ENCODE measurements around the gene IGSF8. TPM values are rescaled to one million over a fixed set of nuclear protein-coding genes. Genes with fewer than 3 reads are reported as not detected.
A peak's percentile ranks its signal among the peaks of the same experiment; 100 is the strongest.

Gene IGSF8
- polyA plus RNA-seq, 1 of the 3 experiments (the other 2 are of a cell fraction), result 67.9 TPM

DNA sequence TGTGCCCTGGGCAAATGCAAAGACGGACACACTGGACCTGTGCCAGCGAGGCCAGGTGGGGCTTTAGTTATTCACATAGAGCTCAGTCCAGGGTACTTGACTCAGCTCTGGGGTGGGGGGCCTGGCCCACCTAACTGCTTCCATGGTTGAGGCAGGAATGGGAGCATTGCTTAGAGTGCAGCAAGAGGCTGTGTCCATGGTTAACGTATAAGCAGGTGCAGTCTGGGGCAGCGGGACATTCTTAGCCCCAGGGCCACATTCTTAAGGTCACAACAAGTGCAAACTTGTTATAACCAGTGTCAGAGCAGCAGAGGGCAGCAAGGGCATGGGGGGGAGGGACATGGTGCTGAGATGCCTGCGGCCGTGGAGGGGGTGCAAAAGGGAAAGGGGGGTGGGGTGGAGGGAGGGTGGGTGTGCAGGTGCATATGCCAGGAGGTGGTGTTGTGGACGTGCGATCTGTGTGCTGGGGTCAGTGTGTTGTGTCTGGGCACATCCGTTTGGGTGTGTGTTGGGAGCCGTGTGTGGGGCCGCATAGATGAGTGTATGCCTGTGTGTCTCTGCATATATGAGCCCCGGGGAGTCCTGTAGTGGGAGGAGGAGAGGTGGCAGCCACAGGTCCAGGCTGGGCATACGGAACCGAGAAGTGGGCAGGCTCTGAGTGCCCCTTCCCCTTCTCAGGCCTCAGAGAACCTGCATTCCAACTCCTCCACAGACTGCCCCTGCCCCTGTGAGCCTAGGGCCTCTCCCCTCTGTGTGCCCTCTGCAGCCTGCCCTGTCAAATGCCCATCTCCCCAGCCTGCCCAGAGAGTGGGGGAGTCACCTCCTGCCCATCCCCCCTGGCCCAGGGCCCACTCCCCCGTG is 36.8 kb downstream of the IGSF8 start:
- POLR2A ChIA-PET, result no interaction called here
- no peak for DNase-seq
- 42% methylated on average over 11 of the region's 15 CpGs for WGBS (ENCODE audit: low lambda C conversion rate)
- Histone ChIP-seq H3K4me1 (ENCODE audit: control insufficient read depth in 1 of 2, insufficient read depth in 2 of 2, low read depth in 1 of 2, low read length in 1 of 2) (peaks cover 0 to 9% of the 10 kb centered on the region in 2 experiments; a peak in 1 of 4 replicates), H2AFZ (ENCODE audit: low read depth) (no peak overlapping the region), H3K27ac (ENCODE audit: low read depth in 2 of 2, low read length in 1 of 2) (no peak overlapping the region), H3K9me2 (no peaks in the 10 kb centered on the region), H3K27me3 (ENCODE audit: insufficient read depth) (peaks cover 67% of the 10 kb centered on the region), H3K9ac (no peak overlapping the region), H3K4me2 (no peak overlapping the region), H3K9me3 (no peaks in the 10 kb centered on the region), H3K36me3 (replicated peaks in 1 of 2; ENCODE audit: control insufficient read depth in 1 of 2, insufficient read depth in 2 of 2, low read length in 1 of 2) (no peaks in the 10 kb centered on the region), H3K4me3 (ENCODE audit: low read depth in 2 of 2, low read length in 1 of 2) (no peak overlapping the region), H3K79me2 (ENCODE audit: insufficient read depth) (no peaks in the 10 kb centered on the region), H3F3A (replicated peaks; ENCODE audit: insufficient read depth) (no peaks in the 10 kb centered on the region), H4K20me1 (ENCODE audit: insufficient read depth) (no peaks in the 10 kb centered on the region)
- TF ChIP-seq FOSL2 (IDR thresholded peaks at IDR 0.05; ENCODE audit: borderline replicate concordance, low read depth) (no peak), YY1 (IDR thresholded peaks at IDR 0.05; ENCODE audit: low read depth) (no peak), SMC3 (IDR thresholded peaks at IDR 0.05; ENCODE audit: low read depth, low read length) (no peak), EZH2phosphoT487 (IDR thresholded peaks at IDR 0.05; ENCODE audit: borderline replicate concordance, low read depth) (no peak), NFIC (IDR thresholded peaks at IDR 0.05; ENCODE audit: borderline replicate concordance) (no peak), JUND (IDR thresholded peaks at IDR 0.05) (no peak)
- TF ChIP-seq, protein P1, sequence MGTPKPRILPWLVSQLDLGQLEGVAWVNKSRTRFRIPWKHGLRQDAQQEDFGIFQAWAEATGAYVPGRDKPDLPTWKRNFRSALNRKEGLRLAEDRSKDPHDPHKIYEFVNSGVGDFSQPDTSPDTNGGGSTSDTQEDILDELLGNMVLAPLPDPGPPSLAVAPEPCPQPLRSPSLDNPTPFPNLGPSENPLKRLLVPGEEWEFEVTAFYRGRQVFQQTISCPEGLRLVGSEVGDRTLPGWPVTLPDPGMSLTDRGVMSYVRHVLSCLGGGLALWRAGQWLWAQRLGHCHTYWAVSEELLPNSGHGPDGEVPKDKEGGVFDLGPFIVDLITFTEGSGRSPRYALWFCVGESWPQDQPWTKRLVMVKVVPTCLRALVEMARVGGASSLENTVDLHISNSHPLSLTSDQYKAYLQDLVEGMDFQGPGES (IDR thresholded peaks at IDR 0.05; ENCODE audit: low read depth, low read length), result no peak
- TF ChIP-seq, protein P2, sequence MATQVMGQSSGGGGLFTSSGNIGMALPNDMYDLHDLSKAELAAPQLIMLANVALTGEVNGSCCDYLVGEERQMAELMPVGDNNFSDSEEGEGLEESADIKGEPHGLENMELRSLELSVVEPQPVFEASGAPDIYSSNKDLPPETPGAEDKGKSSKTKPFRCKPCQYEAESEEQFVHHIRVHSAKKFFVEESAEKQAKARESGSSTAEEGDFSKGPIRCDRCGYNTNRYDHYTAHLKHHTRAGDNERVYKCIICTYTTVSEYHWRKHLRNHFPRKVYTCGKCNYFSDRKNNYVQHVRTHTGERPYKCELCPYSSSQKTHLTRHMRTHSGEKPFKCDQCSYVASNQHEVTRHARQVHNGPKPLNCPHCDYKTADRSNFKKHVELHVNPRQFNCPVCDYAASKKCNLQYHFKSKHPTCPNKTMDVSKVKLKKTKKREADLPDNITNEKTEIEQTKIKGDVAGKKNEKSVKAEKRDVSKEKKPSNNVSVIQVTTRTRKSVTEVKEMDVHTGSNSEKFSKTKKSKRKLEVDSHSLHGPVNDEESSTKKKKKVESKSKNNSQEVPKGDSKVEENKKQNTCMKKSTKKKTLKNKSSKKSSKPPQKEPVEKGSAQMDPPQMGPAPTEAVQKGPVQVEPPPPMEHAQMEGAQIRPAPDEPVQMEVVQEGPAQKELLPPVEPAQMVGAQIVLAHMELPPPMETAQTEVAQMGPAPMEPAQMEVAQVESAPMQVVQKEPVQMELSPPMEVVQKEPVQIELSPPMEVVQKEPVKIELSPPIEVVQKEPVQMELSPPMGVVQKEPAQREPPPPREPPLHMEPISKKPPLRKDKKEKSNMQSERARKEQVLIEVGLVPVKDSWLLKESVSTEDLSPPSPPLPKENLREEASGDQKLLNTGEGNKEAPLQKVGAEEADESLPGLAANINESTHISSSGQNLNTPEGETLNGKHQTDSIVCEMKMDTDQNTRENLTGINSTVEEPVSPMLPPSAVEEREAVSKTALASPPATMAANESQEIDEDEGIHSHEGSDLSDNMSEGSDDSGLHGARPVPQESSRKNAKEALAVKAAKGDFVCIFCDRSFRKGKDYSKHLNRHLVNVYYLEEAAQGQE (IDR thresholded peaks at IDR 0.05; ENCODE audit: low read depth, low read length), result no peak
- CTCF ChIA-PET, result interaction anchor here (1.2 to 3.3 kb wide), 3 partner anchors 9 to 23 kb away, joined by 6 to 18 read pairs (median 7); no protein-coding TSS in a partner anchor

DNA sequence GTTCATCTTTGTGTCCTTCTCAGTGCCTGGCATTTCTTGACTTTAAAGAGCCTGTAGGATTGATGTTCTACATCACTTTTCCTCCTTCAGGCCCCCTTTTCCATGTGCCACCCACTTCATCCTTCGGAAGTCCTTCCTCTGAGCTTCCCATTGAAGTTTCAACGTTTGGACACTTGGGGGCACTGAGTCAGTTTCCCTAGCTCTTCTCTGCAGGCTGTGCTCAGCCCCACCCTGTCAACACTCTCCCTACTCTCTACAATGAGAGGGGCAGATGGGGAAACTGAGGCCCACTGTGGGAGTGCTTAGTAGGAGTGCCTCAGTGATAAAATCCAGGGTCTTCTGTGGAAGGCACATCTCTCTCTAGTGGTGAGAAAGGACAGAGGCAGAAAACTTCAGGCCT is 40.3 kb downstream of the IGSF8 start:
- H3K27ac ChIP-seq (ENCODE audit: low read depth in 2 of 2, low read length in 1 of 2), result no peak overlapping the region
- DNase-seq, result no peak
- H3K36me3 ChIP-seq (replicated peaks in 1 of 2; ENCODE audit: control insufficient read depth in 1 of 2, insufficient read depth in 2 of 2, low read length in 1 of 2), result no peaks in the 10 kb centered on the region
- ChIA-PET POLR2A (no interaction called here), CTCF (interaction anchor here (1.1 to 9.8 kb wide), 6 partner anchors 8 to 233 kb away, joined by 3 to 76 read pairs (median 13); partner anchors contain the start of gene KCNJ9)
- H3F3A ChIP-seq (replicated peaks; ENCODE audit: insufficient read depth), result no peaks in the 10 kb centered on the region
- peaks cover 70% of the 10 kb centered on the region for H3K27me3 ChIP-seq (ENCODE audit: insufficient read depth)
- no peaks in the 10 kb centered on the region for H3K9me3 ChIP-seq
- H3K4me3 ChIP-seq (ENCODE audit: low read depth in 2 of 2, low read length in 1 of 2), result no peak overlapping the region
- TF ChIP-seq, protein P3, sequence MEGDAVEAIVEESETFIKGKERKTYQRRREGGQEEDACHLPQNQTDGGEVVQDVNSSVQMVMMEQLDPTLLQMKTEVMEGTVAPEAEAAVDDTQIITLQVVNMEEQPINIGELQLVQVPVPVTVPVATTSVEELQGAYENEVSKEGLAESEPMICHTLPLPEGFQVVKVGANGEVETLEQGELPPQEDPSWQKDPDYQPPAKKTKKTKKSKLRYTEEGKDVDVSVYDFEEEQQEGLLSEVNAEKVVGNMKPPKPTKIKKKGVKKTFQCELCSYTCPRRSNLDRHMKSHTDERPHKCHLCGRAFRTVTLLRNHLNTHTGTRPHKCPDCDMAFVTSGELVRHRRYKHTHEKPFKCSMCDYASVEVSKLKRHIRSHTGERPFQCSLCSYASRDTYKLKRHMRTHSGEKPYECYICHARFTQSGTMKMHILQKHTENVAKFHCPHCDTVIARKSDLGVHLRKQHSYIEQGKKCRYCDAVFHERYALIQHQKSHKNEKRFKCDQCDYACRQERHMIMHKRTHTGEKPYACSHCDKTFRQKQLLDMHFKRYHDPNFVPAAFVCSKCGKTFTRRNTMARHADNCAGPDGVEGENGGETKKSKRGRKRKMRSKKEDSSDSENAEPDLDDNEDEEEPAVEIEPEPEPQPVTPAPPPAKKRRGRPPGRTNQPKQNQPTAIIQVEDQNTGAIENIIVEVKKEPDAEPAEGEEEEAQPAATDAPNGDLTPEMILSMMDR (IDR thresholded peaks at IDR 0.05), result peak; percentile 19; the same call in 1 of the 2 replicates
- TF ChIP-seq MEF2A (IDR thresholded peaks at IDR 0.05; ENCODE audit: borderline replicate concordance, low read depth), result no peak
- no peak overlapping the region for H3K9ac ChIP-seq
- H3K9me2 ChIP-seq, result no peaks in the 10 kb centered on the region
- peaks cover 0 to 9% of the 10 kb centered on the region in 2 experiments; a peak in 1 of 4 replicates for H3K4me1 ChIP-seq (ENCODE audit: control insufficient read depth in 1 of 2, insufficient read depth in 2 of 2, low read depth in 1 of 2, low read length in 1 of 2)
- no peaks in the 10 kb centered on the region for H4K20me1 ChIP-seq (ENCODE audit: insufficient read depth)
- no peaks in the 10 kb centered on the region for H3K79me2 ChIP-seq (ENCODE audit: insufficient read depth)
- no peak overlapping the region for H2AFZ ChIP-seq (ENCODE audit: low read depth)
- H3K4me2 ChIP-seq, result no peak overlapping the region
- WGBS (ENCODE audit: low lambda C conversion rate), result 42% methylated on average over 2 of the region's 2 CpGs

Measured in SK-N-SH (cell line).